ENCODE results near the gene CUL4B. TPM values are rescaled to one million over a fixed set of nuclear protein-coding genes. Genes with fewer than 3 reads are reported as not detected.

The CUL4B gene
- total RNA-seq, 1 experiment from 2014 or later: 54.1 TPM

DNA sequence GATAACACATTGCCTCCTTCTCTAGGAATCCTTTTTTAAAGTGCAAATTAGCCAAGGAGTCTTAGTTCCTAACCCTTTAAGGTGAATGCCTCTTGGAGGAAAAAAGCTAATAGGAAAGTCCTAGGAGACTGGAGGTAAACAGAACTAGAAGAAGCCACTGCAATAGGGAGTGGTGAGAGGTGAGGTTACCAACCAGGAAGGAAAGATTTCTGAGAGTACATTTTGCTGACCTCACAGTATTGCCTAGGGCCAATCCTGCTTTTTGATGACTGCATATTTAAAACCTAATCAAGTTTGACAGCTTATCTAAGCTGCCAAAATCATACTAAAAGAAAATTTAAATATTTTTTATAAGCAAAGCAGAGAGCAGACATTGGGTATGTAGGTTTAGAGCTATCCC lies 7.3 kb upstream of the CUL4B start:
- ChIA-PET RAD21 (ENCODE audit: low non-redundant PET in 1 of 2, low total read pairs in 2 of 2, uncharacterized antibody in 2 of 2, unreplicated experiment in 2 of 2) (no interaction called here), POLR2A (no interaction called here), CTCF (no interaction called here)
- H3K4me1 ChIP-seq (ENCODE audit: control insufficient read depth in 1 of 2, insufficient read depth in 2 of 2, low read length in 2 of 2): no peaks in the 10 kb centered on the region
- no peaks in the 10 kb centered on the region for H3K9me3 ChIP-seq (ENCODE audit: control insufficient read depth in 1 of 2, insufficient read depth in 1 of 2, low read depth in 1 of 2, low read length in 2 of 2)
- no peak overlapping the region for H3K27ac ChIP-seq (ENCODE audit: low read depth, low read length)
- no peak overlapping the region for H3K4me3 ChIP-seq (replicated peaks in 1 of 2; ENCODE audit: low read depth in 1 of 2, low read length in 2 of 2)
- no peak overlapping the region for H3K9ac ChIP-seq (ENCODE audit: low read length)
- no peaks in the 10 kb centered on the region for H4K20me1 ChIP-seq (ENCODE audit: insufficient read depth)
- no peaks in the 10 kb centered on the region for H3K27me3 ChIP-seq (ENCODE audit: insufficient read depth, low read length)
- no peaks in the 10 kb centered on the region for H3K79me2 ChIP-seq (ENCODE audit: insufficient read depth, low read length)
- H2AFZ ChIP-seq (ENCODE audit: low read depth, low read length, poor library complexity, severe bottlenecking): no peak overlapping the region
- no peaks in the 10 kb centered on the region for H3K36me3 ChIP-seq (ENCODE audit: control insufficient read depth in 1 of 2, insufficient read depth in 2 of 2, low read length in 2 of 2)
- TF ChIP-seq, protein P1, sequence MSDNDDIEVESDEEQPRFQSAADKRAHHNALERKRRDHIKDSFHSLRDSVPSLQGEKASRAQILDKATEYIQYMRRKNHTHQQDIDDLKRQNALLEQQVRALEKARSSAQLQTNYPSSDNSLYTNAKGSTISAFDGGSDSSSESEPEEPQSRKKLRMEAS (IDR thresholded peaks at IDR 0.05): no peak
- TF ChIP-seq EZH2phosphoT487 (IDR thresholded peaks at IDR 0.05; ENCODE audit: borderline replicate concordance) (no peak), FOSL1 (IDR thresholded peaks at IDR 0.05; ENCODE audit: low read depth) (no peak), TCF7L2 (IDR thresholded peaks at IDR 0.05; ENCODE audit: borderline replicate concordance, extremely low read depth, insufficient read depth, insufficient read length) (no peak), ZNF274 (IDR thresholded peaks at IDR 0.05; ENCODE audit: low read depth, low read length) (no peak), CBX3 (IDR thresholded peaks at IDR 0.05; ENCODE audit: low read depth) (no peak)
- TF ChIP-seq, protein P2, sequence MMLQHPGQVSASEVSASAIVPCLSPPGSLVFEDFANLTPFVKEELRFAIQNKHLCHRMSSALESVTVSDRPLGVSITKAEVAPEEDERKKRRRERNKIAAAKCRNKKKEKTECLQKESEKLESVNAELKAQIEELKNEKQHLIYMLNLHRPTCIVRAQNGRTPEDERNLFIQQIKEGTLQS (IDR thresholded peaks at IDR 0.05): no peak
- ATAC-seq (no peak), DNase-seq (ENCODE audit: low read depth, low spot score) (no peak)
- no TSS peak for BruUV-seq (replicated peaks)
- no peak overlapping the region for H3K4me2 ChIP-seq (ENCODE audit: low read length)
- intact Hi-C loops (cut with micrococcal nuclease): no loop called here
- no peaks in the 10 kb centered on the region for H3K9me2 ChIP-seq (ENCODE audit: insufficient read depth)

DNA sequence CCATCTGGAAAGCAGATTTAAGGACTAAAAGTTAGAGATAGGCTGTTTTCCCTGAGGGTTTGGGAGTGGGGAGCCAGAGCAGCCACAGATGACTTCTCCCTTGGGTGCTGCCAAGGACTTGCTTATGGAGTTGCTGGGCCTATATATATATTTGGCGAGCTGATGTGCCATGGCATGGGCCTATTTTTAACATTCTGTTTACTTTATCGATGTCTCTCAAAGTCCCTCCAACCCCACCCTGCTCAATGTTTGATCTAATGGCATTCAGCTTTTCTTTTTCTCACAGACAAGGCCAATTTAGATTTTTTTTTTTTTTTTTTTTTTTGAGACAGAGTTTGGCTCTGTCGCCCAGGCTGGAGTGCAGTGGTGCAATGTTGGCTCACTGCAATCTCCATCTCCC lies 6.1 kb upstream of the CUL4B start:
- no peaks in the 10 kb centered on the region for H3K9me3 ChIP-seq (ENCODE audit: control insufficient read depth in 1 of 2, insufficient read depth in 1 of 2, low read depth in 1 of 2, low read length in 2 of 2)
- H3K27ac ChIP-seq (ENCODE audit: low read depth, low read length): no peak overlapping the region
- no TSS peak for BruUV-seq (replicated peaks)
- no peaks in the 10 kb centered on the region for H4K20me1 ChIP-seq (ENCODE audit: insufficient read depth)
- H3K4me3 ChIP-seq (replicated peaks in 1 of 2; ENCODE audit: low read depth in 1 of 2, low read length in 2 of 2): no peak overlapping the region
- intact Hi-C loops (cut with micrococcal nuclease): no loop called here
- no peaks in the 10 kb centered on the region for H3K27me3 ChIP-seq (ENCODE audit: insufficient read depth, low read length)
- POLR2A ChIA-PET: no interaction called here
- ATAC-seq: no peak
- H3K4me2 ChIP-seq (ENCODE audit: low read length): no peak overlapping the region
- CTCF ChIA-PET: no interaction called here
- H3K79me2 ChIP-seq (ENCODE audit: insufficient read depth, low read length): no peaks in the 10 kb centered on the region
- H2AFZ ChIP-seq (ENCODE audit: low read depth, low read length, poor library complexity, severe bottlenecking): no peak overlapping the region
- no peaks in the 10 kb centered on the region for H3K36me3 ChIP-seq (ENCODE audit: control insufficient read depth in 1 of 2, insufficient read depth in 2 of 2, low read length in 2 of 2)
- no peak for DNase-seq (ENCODE audit: low read depth, low spot score)
- H3K4me1 ChIP-seq (ENCODE audit: control insufficient read depth in 1 of 2, insufficient read depth in 2 of 2, low read length in 2 of 2): peaks cover 3 to 9% of the 10 kb centered on the region in 2 experiments; a peak in 3 of 4 replicates
- H3K9me2 ChIP-seq (ENCODE audit: insufficient read depth): no peaks in the 10 kb centered on the region
- H3K9ac ChIP-seq (ENCODE audit: low read length): no peak overlapping the region
- RAD21 ChIA-PET (ENCODE audit: low non-redundant PET in 1 of 2, low total read pairs in 2 of 2, uncharacterized antibody in 2 of 2, unreplicated experiment in 2 of 2): interaction anchor here in 1 of 2 experiments (0.6 kb wide), 1 partner anchor 52 kb away, joined by 3 read pairs; no protein-coding TSS in a partner anchor
- TF ChIP-seq ZNF274 (IDR thresholded peaks at IDR 0.05; ENCODE audit: low read depth, low read length) (no peak), JUND (IDR thresholded peaks at IDR 0.05) (no peak), EGR1 (IDR thresholded peaks at IDR 0.05; ENCODE audit: low read depth) (no peak), TCF7L2 (IDR thresholded peaks at IDR 0.05; ENCODE audit: borderline replicate concordance, extremely low read depth, insufficient read depth, insufficient read length) (no peak), CEBPB (IDR thresholded peaks at IDR 0.05; ENCODE audit: low read depth) (no peak), FOSL1 (IDR thresholded peaks at IDR 0.05; ENCODE audit: low read depth) (no peak), EZH2 (IDR thresholded peaks at IDR 0.05) (no peak), POLR2AphosphoS5 (IDR thresholded peaks at IDR 0.05; ENCODE audit: low read depth, low read length) (no peak), RAD21 (IDR thresholded peaks at IDR 0.05; ENCODE audit: low read depth) (no peak)
- TF ChIP-seq, protein P2 (IDR thresholded peaks at IDR 0.05): no peak
- TF ChIP-seq, protein P3, sequence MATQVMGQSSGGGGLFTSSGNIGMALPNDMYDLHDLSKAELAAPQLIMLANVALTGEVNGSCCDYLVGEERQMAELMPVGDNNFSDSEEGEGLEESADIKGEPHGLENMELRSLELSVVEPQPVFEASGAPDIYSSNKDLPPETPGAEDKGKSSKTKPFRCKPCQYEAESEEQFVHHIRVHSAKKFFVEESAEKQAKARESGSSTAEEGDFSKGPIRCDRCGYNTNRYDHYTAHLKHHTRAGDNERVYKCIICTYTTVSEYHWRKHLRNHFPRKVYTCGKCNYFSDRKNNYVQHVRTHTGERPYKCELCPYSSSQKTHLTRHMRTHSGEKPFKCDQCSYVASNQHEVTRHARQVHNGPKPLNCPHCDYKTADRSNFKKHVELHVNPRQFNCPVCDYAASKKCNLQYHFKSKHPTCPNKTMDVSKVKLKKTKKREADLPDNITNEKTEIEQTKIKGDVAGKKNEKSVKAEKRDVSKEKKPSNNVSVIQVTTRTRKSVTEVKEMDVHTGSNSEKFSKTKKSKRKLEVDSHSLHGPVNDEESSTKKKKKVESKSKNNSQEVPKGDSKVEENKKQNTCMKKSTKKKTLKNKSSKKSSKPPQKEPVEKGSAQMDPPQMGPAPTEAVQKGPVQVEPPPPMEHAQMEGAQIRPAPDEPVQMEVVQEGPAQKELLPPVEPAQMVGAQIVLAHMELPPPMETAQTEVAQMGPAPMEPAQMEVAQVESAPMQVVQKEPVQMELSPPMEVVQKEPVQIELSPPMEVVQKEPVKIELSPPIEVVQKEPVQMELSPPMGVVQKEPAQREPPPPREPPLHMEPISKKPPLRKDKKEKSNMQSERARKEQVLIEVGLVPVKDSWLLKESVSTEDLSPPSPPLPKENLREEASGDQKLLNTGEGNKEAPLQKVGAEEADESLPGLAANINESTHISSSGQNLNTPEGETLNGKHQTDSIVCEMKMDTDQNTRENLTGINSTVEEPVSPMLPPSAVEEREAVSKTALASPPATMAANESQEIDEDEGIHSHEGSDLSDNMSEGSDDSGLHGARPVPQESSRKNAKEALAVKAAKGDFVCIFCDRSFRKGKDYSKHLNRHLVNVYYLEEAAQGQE (IDR thresholded peaks at IDR 0.05; ENCODE audit: low read depth): no peak
- TF ChIP-seq, protein P4, sequence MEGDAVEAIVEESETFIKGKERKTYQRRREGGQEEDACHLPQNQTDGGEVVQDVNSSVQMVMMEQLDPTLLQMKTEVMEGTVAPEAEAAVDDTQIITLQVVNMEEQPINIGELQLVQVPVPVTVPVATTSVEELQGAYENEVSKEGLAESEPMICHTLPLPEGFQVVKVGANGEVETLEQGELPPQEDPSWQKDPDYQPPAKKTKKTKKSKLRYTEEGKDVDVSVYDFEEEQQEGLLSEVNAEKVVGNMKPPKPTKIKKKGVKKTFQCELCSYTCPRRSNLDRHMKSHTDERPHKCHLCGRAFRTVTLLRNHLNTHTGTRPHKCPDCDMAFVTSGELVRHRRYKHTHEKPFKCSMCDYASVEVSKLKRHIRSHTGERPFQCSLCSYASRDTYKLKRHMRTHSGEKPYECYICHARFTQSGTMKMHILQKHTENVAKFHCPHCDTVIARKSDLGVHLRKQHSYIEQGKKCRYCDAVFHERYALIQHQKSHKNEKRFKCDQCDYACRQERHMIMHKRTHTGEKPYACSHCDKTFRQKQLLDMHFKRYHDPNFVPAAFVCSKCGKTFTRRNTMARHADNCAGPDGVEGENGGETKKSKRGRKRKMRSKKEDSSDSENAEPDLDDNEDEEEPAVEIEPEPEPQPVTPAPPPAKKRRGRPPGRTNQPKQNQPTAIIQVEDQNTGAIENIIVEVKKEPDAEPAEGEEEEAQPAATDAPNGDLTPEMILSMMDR (IDR thresholded peaks at IDR 0.05 in 2 of 3, conservative IDR thresholded peaks at IDR 0.05 in 1 of 3; ENCODE audit: borderline replicate concordance in 1 of 3, insufficient read depth in 1 of 3, low read depth in 2 of 3, low read length in 2 of 3): no peak

Data from HCT116 (cell line).